Activated gamma-delta T cell (primary cell): ENCODE measurements around the gene FOXL1.

Source experiments
- DNase-seq: peaks from one replicate; lab custom pipeline; 2025; lab: John Stamatoyannopoulos, UW
- total RNA-seq, 2 donors: gene quantifications; one replicate each; lab custom pipeline; 2026; lab: John Stamatoyannopoulos, UW

The FOXL1 gene
- total RNA-seq = 0 to 0.04 reads per million in 2 donors

DNA sequence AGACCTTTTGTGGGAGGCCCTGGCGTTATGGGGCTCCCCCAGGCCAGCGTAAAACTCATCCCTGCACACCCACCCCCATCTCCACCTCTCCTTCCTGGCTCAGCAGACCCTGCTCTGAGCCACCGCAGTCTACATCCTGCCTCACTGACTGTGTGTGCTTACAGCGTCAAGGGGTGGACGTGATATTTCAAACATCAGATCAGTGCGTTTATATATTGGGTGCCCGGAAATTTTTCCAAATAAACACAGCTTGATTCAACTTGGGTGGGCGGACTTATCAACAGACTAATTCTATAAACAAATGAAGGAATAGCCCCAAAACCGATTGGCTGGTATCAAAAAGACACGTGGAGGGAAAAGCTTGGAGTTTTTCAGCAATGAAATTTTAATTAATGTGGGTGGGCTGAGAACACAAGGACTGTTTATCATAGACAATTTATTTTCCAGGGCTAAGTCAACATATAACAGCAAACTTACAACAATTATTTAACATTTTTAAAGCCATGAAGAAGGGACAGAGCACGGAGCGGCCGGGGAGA, at the start of gene FOXL1:
Gene FOXL1, plus strand, starts transcription at position 489 of the 539 bp plus-strand sequence. CDS start 175 bp downstream, outside the sequence.
- DNase-seq = no peak

DNA sequence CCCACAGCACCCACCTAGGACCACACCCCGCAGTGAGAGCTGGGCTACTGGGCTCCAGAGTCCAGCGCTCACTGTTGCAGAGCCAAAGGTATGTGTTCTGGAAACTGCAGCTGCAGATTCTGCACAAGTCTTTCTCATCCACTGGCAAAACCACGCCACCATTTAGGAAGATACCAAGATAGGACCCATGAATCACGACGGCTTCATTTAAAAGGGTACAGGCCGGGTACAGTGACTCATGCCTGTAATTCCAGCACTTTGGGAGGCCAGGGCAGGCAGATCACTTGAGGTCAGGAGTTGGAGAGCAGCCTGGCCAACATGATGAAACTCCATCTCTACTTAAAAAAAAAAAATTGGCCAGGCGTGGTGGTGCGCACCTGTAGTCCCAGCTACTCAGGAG, 49.2 kb upstream of the FOXL1 start:
- DNase-seq = no peak

DNA sequence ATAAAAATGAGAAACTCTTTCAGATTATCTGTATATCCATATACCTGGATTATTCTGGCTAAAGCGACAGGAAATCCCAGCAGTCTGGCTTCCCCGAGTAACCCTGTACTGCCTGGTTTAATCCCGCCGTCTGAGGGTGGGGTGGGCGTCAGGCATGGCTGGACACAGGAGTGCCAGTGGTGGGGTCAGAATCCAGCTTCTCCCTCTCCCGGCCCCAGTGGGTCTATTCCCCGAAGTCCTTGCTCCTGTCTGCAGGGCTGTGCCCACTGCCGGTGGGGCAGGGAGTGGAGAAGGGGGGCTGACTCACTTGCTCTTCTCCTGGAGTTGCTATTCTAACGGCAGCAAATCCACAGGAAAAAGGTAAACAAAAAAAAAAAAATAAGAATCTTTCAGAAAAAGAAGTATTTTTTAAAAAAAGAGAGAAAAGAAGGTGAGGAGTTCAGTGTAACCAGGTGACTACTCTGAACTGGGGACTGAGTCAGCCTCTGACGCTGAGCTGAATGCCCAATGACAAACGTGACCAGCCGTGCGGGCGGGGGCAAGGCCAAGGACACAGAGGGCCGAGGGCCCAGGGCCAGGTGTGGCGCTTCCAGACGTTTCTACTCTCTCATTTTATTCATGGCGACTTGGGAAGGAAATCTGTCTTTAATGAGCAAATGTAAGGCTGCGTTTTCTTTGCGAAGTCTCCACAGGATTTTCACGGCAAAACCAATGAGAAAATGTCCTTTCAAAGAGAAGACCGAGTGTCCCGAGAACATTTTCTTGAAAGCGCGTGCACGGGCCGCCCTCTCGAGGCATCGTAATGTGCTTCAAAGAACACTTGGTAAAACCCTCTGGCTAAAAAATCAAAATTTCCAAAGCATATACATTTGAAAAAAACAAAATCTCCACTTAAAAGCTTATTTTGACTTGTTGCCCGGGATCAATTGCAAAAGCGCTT, 47.8 kb upstream of the FOXL1 start:
- DNase-seq = no peak

DNA sequence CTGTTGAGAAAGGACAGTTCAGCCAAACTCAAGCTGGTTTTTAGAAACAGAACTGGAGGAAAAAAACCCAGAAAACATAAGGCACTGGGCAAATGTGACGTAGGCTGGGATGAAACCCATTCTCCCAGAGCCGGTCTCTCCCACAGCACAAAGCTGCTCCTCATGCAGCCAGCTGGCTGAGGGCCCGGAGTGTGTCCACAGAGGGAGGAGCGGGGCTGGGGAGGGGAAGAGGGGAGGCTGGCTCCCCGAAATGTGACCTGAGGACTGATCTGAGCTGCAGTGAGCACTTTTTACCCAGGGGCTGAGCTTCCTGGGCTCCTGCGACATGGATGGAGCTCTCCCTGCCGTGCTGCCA, 47.2 kb upstream of the FOXL1 start:
- no peak for DNase-seq

DNA sequence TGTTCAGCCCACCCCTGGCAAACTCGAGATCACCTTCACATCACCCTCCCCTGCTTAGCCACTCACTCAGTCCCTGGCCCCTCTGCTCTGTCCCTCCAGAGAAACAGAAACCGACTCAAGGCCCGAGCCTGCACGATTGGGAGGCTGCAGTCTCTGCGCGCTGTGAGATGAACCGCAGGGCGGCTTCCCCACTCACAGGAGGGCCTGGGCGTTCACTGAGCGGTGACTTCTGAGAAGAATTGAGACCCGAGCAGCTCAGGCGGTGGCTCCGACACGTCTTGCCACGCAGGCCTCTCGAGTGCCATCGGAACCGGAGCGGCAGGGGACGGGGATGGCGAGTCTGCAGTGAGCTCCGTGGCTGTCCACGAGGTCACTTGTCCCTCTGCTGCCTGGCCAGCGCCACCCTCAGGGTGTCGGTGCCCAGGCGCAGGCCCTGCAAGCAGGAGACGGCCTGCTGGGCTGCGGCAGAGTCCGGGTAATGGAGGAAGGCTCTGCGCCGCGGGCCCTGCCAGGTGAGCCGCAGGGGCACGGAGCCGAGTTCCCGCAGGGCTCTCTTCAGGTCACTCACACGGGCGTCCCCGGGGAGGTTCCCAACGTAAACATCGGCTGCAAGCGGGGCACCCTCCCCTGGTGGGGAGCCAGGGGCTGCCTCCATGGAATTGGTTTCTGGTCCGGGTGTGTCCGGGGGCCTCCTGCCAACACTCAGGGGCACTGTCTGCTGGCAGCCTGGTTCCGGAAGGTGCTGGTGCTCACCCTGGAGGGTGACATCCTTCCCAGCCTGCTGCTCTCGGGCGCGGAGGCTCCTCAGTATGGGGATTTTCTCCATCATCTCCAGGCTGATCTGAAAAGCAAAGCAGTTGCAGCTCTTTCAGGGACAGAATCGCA, 46.5 kb upstream of the FOXL1 start:
- no peak for DNase-seq

DNA sequence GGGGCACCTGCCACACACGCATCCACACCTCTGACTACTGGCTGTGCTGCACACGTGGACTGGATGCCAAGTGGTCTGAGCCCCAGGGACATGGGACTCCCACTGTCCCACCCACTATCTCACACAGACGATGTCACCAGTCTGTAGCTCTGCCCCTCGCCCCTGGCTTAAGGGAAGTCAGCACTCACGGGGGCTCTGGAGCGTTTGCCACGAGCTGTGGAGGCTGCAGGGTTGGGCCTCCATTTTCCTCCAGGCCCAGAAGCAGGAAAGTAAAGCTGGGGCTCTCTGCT, 45.9 kb upstream of the FOXL1 start:
- no peak for DNase-seq

DNA sequence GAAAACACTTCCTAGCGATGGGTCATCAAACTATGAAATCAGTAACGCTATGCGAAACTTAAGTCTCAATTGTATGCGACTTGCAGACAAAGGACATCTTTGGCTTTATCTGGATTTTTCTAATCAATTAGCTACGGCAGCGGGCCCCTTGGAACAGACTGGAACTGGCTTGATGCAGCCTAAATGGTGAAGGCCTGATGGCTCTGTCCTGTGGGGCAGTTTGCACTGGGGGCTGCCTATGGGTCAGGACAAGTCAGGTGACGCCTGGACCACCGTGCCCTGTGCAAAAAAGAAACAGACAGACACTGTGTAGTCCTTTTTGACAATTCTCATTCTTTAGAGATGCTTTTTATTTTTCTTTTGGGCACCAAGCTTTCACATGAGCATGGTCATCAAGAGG, 45.3 kb upstream of the FOXL1 start:
- DNase-seq = no peak

DNA sequence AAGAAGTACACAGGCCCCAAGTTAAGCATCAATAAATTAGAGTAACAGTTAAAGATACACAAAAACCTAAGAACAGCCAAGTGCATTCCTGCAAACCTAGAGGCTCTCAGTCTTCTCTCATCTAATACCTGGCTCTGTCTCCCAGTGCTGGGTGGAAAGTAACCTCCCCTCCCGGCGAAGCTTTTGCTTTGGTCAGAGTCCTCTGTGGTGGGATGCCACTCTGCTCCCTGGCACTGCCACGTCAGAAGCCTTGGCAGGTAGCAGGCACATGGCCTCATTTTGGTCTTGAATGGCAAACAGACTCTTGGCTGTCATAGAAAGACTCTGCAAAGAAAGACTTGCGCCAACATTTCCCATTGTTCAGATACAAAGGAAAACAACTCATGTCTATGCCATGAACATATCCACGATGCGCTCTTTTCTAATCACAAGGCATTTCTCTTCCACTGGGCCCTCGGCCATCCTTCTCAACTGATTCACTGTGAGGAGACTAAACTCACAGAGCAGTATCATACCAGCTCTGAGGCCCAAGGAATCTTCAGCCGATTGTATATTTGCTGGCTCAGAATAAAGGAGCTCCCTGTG, 44.5 kb upstream of the FOXL1 start:
- no peak for DNase-seq

DNA sequence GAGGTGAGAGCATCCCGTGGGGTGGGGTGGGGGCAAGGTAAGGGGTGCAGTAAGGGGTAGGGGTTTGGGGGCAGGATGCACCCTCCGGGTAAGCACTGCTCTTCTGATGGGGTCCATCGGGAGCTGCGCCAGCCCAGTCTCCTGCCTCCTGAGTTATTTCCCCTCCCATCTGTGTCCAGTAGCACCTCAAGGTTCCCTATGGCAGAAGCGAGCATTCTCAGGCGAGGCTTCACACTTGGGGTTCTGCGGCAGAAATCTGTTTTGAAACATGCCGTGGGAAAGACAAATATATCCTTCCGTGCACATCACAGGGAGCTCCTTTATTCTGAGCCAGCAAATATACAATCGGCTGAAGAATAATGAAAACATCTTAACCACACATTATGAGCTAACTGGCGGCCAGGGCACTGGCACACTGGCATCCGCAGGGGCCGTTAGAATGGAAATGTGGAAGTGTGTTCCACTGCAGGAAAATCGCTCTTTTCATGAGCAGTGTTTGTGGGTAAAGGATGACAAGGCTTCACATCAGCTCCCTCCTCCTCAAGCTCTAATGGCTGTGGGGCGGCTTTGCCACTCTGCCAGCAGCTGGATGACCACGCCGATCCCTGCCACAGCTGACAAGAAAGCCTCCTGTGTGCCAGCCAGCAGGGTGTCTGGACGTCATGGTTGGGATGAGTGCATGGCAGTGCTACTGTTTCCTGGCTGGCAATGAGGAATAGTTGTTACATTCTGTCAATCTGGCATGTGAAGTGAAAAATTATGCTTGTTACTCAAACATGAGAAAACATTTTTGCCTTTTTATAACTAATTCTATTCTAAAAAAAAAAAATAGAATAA, 43.4 kb upstream of the FOXL1 start:
- DNase-seq = no peak

DNA sequence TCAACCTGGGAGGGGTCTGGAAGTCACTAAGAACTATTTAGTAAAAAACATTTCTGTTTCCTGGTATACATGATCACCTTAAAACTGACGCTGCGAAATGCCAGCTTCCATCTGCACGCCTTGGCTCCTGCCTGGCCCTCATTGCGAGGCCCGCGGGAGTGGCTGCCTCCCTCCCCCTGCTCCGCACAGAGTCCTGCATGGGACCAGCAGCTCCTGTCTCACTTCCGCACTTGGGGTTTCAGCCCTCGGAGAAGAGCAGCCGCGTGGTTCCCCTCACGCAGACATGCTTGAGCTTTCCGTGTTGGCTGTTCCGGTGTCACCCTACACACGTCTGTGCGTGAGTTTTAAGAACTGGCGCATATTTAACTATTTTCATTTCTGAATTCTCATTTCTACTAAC, 41.7 kb upstream of the FOXL1 start:
- no peak for DNase-seq

DNA sequence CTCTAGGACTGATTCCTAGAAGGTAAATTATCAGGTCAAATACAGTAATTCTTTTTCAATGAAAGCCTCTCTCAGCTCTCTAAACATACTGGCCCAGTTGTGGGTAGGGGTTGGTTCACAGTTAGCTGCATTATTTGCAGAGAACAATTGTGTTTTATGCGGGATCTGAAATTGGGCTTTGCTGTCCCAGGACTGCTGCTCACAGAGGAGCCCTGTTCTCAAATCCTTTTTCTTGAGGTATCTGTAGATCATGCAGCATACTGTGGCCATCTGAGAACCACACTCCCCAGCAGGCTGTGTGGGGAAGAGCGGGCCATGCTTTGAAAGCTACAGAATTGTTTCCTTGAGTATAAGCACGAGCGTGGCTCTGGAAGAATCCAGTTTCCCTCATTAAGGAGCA, 40.9 kb upstream of the FOXL1 start:
- no peak for DNase-seq

DNA sequence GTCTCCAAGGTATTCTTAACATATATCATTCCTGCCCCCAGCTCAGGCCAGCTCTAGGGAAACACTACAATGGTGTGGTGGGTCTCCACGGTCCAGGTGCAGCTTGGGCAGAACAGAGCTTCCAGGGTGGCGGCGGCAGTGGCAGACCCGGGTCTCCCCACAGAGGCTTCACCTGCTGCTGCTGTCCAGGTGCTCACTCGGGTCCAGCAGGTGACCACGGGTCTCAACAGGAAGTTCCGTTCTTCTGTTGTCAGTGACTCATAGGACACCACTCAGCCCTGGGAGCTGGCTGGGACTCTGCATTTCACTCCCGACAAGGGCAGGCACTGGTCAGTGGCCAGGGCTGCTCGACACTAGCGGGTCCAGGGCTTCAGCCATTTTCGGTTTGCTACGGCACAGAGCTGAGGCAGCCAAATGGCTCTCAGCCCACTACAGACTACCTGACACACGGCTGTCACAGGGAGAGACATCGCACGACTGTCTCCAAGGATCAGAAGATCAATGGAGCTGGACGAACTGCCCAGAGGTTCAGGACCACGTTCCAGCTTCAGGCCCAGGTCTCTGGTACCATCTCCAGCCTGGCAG, 40.1 kb upstream of the FOXL1 start:
- DNase-seq = no peak

DNA sequence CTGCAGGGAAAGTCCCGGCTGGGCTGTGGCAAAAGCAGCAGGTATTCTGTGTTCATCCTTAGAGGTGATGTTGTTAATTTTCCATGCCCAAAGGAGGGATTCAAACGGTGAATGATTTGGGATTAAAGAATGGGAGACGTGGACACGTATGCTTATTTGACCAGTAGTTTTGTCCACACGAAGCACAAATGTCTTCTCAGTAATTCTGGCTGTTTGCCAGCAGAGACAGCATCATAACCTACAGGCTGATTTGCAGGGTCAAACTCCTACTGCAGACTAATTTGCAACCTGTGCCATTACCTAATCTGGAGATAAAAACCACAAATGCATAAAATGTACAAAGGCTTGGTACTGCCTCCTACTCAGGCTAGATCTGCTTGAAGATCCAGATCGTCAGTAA, 37.5 kb upstream of the FOXL1 start:
- no peak for DNase-seq

DNA sequence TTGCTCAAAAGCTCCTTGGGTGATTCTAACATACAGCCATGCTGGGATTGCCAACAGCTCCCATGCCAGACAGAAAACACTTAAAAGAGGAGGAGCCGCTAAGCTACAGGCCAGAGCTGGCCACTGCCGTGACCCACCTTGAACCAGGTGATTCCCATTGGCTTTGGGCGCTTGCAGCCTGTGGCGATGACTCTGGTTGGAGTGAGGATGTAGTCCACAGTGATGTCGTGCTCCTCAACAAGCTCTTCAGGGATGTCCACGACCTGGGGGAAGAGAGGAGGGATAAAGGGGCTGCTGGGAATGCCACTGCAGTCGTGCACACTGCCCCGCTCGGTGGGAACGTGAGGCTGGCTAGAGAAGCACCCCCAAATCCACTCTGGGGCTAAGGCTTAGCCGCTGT, 36.8 kb upstream of the FOXL1 start:
- no peak for DNase-seq

DNA sequence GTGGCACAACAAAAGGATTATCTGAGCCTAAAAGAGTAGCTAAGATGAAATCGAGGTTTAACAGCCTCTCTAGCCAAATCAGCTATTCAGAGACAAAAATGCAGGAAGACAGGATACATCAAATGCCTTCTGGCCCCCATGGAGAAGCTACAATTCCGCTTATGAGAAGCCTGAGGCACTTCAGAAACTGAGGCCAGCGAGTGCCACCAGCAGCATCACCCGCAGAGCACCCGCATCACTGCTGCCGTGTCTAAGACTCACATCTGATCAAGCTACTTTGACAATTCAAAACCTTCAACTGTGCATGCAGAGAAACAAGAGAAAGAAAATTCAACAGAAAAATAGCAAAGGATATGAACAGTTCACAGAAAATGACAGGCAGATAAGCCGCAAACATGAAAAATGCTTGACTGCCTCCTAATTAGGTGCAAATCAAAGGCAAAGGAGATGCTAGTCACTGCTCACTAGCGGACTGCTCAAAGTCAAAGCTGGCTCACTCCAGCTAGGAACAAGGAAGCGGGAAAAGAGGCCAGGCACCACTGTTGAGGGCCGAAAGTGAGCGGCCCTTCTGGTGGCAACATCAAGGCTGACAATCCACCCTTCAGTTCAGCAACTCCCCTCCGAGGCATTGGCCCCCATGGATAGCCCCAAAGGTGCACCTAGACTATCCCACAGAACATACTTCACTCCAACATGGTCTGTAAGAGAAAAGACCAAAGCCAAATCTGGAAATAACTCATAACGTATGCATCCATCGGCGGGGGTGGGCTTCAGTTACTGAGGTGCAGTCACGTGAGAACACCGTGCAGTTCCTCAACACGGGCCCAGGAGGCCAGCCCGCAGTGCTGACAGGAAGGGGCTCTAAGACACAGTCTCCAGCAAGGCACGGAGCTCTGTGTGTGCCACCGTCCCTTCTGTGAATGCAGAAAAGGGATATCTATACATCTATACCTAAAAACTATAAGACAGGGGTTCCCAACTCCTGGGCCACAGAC, 35.3 kb upstream of the FOXL1 start:
- no peak for DNase-seq

DNA sequence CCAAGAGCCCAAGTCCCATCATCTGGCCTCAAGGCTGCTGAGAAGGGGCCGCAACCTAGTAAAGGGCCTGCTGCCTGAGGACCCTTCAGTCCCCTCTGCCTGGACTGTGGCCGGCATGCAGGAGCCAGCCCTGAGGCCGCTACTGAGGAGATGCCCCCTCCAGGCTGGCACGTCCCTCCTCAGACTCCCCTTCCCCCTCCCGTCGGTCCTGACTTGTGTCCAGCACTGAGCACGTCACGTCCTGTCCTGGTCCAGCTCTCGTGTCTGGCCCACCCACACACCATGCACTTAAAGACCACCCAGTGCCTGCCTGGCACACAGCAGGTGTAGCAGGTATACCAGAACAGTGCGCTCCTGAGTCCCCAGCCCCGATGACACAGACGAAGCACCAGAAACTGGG, 32.9 kb upstream of the FOXL1 start:
- DNase-seq = no peak

DNA sequence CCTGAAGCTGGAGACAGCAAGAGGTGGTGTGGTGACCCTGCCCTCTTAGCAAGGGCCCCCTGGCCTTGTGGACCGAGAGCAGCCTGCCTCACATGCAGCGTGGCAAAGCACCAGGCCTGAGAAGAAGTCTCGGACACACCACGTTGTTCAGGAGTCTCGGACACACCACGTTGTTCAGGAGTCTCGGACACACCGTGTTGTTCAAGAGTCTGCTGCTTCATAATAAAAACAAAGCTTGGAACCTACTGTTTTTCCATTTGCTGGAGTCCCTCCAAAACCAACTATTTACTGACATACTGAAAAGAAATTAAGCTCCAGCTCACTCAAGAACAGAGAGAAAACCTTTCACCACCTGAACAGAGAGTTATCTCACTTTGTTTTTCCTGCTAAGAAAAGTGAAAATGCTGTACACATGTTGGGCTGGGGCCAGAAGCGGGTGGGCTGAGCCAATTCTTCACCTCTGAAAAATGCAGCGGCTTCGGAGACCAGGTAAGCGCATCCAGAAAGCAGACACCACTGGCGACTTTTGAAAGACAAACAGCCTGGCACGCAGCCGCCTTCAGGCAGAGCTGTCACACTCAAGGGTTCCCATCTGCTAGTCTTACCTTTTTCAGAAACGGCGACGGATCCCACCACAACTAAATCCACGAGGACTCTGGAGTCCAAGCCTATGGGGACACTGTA, 32.3 kb upstream of the FOXL1 start:
- DNase-seq = no peak

DNA sequence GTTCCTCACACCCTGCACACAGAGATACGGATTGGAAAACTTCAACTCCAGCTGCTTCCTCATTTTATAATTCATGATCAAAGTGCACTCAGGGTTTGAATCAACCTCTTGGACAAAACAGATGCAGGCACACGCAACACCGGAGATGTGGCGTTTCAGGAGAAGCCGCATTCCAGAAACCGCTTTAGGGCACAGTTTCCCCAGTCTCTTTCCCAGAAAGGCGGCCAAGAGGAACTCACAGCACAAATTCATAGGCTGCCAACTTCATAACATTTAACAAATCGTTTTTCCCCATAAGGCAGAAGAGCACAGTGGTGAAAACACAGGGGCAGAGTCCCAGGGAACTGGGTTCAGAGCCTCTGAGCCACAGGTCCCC, 31.7 kb upstream of the FOXL1 start:
- no peak for DNase-seq

DNA sequence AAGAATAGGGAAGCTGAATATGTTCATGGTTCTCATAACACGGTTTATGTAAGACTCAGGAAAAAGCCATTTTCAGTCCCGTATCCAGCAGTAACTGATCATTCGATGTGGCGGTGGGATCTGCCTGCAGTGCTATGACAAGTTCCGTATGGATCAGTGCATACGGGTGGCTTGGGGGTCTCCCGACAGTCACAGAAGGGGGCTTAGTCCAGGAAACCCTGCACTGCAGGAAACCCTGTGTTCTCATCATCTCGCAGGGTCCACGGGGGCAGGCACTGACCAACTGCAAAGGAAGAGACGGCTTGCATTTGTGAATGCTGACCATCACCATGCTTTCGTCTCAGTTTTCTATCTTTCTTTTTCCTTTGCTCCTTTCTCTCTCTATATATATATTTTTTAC, 31.1 kb upstream of the FOXL1 start:
- no peak for DNase-seq
